Activated CD4-positive, alpha-beta T cell treated with anti-CD3 and anti-CD28 coated beads, Interleukin-2, amount 50 U/mL, for 4 hours (primary cell): Measurements from ENCODE around the gene LBHD1.
"Not testable (repeated sequence)": the region's sequence is repeated elsewhere in the genome, so short reads cannot be mapped to it uniquely, and the experiment has no call there.

ENCODE experiments used
- DNase-seq, 2 experiments: peaks; one replicate each; pipeline ENCODE4 v3.0.0-alpha.2; 2020

Gene LBHD1

GRCh38 chr11:62693624-62694023, 21.6 kb upstream of the LBHD1 start:
- DNase-seq = not testable (repeated sequence)

DNA sequence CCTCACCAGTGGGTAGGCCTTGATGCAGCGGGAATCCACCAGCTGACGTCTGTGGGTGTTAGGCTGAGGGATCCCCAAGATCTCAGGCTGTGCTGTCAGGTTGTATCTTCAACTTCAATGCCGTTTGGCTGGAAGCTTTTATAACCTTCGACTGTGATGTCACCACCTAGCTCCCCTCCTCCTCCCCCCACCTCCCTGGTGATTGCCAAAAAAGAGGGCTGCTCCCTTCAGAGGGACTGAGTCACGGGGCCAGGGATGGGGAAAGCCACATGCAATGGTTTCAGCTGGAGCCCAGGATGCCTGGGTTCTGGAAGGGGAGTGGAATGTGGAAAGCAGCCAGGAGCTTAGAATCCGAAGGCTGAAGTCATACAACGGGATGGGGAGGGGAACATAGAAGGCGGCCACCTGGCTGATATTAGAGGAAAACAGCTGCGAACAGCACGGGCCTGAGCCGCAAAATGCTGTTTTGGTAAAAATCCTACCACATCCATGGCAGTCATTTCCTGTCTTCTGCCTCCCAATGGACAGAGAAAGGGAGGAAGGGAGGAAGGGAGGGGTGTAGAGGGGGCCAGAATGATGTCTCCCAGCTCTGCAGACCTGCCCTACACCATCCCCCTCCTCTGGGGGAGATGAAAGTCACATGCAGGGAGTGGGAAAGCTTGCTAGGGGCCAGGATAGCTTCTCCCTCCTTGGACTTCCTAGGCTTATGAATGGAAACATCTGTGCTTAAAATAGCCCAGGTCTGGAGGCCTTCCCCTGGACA, 17.5 kb upstream of the LBHD1 start, which contains the start of gene LRRN4CL:
Gene LRRN4CL (minus strand): TSS at position 110 of the 763 bp plus-strand sequence. CDS start 1,022 bp downstream, outside the sequence.
- DNase-seq = no peak

DNA sequence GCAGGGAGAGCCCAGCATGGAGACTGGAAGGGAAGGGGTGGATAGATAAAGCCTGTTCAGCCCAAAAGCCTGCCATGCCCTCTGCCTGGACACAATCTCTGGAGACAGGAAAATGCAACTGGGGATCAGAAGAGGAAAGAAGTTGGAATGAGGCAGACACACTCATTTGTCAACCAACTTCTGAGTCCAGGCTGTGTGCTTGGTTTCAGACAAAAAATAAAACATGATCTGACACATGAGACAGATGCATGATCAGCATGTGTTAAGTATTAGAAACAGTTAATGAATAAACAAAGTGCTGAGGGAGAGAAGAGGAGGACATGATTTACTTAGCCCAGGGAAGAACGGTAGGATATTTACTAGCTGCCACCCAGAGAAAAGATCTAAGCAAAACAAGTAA, 16.4 kb upstream of the LBHD1 start:
- no peak for DNase-seq

- DNase-seq = no peak
These were observed 15.7 kb upstream of the LBHD1 start for GRCh38 chr11:62687508-62688396.

DNA sequence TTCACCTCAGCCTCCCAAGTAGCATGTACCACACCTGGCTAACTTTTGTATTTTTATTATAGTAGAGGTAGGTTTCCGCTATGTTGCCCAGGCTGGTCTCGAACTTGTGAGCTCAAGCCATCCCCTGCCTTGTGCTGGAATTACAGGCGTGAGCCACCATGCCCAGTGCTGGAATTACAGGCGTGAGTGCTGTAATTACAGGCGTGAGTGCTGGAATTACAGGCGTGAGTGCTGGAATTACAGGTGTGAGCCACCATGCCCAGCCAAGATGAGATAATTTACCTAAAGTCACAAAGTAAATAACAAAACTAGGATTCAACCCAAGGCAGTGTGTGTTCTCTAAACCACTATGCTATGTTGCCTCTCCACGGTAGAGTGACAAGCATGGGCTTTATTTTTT, 10.5 kb upstream of the LBHD1 start:
- no peak for DNase-seq

GRCh38 chr11:62680825-62681240, 8.8 kb upstream of the LBHD1 start:
- DNase-seq = no peak

DNA sequence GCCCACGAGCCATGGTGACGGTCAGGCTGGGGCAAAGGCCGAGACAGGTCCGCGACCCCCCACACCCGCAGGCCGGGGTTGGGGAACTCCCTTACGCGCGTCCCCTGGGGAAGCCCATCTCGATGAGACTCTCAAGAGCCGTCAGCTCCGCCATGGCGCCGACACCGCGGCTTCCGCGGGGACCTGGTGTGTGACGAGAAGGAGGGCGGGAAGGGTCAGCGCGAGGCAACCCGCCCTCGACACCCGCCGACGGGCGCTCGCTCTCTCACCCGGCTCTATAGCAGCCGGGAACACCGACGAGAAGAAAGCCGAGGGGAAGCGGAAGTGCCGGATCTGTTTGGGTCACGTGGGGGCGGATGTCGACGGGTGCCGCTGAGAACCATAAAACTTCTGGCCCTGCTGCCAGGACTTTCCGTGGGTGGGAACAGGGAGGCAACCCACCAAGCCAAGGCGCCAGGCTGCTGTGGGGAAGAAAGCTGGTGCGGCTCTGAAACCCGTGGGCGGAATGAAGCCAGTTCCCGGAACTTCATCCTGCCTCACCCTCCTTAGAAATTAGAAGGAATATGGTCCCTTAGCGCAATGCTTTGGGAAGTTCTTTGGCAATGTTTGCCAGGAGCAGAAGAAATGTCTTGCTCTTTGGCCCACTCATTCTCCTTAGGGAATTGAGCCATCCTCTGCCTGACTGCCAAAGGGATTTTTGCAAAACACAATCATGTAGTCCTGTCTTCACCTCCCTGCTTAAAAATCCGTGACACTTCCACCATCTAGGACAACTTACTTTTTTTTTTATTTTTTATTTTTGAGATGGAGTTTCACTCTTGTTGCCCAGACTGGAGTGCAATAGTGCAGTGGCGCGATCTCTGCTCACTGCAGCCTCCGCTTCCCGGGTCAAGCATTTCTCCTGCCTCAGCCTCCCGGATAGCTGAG, 7.0 kb upstream of the LBHD1 start, which contains the start of gene UBXN1:
Gene UBXN1 (minus strand): TSS at position 304 of the 927 bp plus-strand sequence. CDS start 150 bp downstream, at position 154.
- peak; percentile 78 to 82 for DNase-seq

DNA sequence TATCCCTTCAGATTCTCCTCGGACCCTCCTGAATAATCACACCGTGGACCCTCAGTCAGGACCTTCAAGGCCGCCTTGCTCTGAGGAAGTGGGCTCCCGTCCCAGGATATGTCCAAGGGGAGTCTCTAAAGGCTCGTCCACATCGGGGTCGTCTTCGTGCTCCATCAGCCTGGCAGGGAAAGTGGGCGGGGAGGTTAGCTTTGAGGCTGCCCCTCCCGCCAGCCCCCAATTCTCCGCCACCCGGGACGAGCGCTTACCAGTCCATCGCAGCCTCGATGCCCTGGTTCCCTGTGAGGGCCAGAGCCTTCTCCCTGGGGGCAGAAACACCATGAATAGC, 6.3 kb upstream of the LBHD1 start:
- no peak for DNase-seq

DNA sequence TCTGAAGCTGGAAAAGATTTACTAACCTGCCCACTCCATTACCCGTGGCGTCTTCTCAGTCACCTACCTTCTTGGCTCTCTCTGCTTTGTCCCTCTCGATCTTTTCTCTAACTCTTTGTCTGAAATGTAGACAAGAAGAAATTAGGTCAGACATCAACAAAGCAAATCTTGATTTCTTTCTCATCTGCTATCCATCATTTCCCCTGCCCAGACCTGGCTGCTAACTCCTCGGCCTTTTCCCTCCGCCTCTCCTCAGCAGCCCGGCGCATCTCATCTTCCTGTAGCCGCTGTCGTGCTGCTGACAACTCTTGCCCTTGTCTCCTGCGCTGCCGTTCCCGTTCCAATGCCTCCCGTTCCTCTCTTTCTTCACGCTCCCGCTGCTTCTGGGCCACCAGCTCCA, 5.6 kb upstream of the LBHD1 start:
- no peak for DNase-seq

GRCh38 chr11:62677156-62677555, 5.1 kb upstream of the LBHD1 start:
- no peak for DNase-seq

DNA sequence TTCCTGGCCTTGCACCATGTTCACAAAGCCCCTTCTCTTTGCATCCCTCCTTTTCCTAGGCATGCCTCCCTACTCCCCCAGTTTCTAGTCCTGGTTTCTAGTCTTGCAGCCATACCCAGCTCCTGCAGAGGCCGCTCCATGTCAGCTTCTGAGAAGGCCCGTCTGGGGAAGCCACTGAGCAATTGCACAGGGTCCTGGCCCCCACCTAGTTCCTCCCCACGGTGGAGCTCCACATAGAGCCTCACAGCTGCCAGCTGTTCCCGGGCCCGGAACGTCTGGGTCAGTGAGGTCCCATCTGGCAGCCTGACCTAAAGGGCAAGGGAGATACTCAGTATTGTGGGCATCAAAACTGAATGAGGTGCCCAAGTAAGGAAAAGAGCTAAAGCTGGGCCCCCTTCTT, 4.6 kb upstream of the LBHD1 start:
- no peak for DNase-seq

DNA sequence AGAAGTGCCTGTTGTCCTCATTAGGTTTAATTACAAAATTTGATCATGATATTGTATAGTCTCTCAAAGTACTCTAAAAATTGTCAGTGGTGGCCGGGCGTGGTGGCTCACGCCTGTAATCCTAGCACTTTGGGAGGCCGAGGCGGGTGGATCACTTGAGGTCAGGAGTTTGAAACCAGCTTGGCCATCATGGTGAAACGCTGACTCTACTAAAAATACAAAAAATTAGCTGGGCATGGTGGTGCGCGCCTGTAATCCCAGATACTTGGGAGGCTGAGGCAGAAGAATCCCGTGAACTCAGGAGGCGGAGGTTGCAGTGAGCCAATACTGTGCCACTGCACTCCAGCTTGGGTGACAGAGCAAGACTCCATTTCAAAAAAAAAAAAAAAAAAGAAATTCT, 3.3 kb upstream of the LBHD1 start:
- not testable (repeated sequence) for DNase-seq

DNA sequence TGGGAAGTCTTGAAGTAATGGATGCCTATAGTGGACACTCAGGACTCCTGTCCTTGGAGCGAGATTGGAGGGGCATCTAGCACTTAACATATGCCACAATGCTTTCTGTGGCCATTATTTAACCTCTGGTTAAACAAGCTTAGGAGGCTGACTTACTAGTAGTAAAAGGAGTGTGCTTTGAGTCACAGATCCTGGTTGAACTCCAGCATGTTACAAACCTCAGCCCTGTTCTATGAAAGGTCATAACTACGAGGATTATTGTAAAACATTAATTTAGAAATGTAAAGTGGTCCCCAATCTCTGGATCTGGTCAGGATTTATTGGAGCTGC, 1.1 kb upstream of the LBHD1 start:
- DNase-seq = no peak

- DNase-seq = no peak
These were observed 845 bp downstream of the LBHD1 start for GRCh38 chr11:62671236-62671607.

- DNase-seq = no peak
These were observed 2.5 kb downstream of the LBHD1 start for GRCh38 chr11:62669420-62670161.

DNA sequence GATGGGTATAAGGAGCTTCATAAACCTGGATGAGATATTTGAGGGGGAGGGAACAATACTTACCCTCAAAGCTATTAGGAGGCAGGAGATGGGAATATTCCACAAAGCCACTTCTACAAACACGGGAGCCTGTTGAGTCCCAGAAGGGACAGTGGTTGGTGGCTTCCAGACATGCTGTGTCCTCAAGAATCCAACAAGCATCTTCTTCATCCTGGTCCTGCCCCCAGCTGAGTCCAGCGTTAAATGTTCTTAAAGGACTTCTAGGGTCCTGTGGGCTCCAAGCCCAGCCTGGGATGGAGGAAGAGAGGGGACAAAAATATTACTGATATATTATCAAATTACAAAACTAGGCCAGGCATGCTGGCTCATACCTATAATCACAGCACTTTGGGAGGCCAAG, 4.6 kb downstream of the LBHD1 start:
- DNase-seq = no peak

GRCh38 chr11:62666259-62666926, 5.7 kb downstream of the LBHD1 start:
- DNase-seq = no peak

DNA sequence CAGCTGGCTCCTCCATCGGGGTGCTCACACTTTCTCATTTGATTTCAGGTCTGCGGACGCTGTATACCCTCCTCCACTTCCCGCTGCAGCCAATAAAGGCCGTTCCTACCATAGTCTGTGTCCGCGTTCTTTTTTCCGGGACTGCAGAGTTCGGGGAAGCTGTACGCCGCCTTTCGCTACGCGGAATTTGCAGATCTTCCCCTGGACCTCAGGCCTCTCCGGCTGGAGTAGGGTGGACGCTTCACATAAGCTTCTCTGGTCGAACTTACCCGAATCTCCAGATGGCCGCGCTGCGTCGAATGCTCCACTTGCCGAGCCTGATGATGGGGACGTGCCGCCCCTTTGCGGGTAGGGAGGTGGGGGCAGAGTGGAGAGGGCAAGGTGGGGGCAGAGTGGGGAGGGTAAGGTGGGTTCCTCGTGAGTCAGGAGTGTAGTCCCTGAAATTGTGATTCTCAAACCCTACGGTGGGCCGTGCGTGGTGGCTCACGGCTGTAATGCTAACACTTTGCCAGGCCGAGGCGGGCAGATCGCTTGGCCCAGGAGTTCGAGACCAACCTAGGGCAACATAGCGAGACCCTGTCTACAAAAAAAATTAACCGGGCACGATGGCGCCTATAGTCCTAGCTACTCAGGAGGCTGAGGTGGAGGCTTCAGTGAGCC, 6.3 kb downstream of the LBHD1 start:
- DNase-seq = peak; percentile 59 to 65

- peak; percentile 93 to 94 for DNase-seq
These were observed 6.9 kb downstream of the LBHD1 start, which contains the start of the genes C11orf98 and CSKMT for GRCh38 chr11:62665075-62665598. C11orf98 (minus strand) TSS chr11:62665210; CDS start chr11:62665169, 41 bp downstream. CSKMT (plus strand) TSS chr11:62665312; CDS start chr11:62665880, 568 bp downstream.

DNA sequence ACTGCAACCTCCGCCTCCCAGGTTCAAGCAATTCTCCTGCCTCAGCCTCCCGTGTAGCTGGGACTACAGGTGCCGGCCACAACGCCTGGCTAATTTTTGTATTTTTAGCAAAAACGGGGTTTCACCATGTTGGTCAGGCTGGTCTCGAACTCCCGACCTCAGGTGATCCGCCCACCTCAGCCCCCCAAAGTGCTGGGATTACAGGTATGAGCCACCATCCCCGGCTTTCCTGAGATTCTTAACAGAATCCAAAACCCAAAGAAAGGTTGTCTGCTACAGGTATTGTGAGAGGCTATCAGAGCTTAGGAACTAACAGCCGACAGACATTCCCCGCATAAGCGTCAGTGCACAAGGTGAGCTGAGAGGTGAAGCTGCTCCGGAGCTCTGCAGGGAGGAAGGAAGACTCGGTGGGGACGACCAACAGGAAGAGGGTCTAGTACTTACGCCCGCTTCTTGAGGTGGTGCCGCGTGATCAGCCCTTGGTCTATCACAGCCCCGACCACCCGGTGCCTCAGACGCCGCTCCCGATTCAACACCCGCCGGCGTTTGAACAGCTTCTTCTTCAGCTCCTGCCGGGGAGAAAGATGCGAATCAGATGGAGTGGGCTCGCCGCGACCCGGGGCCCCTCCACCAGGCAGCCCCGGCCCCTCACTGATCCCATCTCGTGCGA, 7.5 kb downstream of the LBHD1 start:
- peak; percentile 33 to 38 for DNase-seq
